HepG2 (cell line): ENCODE results near the gene PRR15L. TPM values are rescaled to one million over a fixed set of nuclear protein-coding genes. Genes with fewer than 3 reads are reported as not detected.

Experiments used
- ATAC-seq: fragments of 200-7000 bp; cut with Tn5 transposase; 3 replicates; pipeline ENCODE4 v1.9.1; 2020; ENCODE audit warnings: mild to moderate bottlenecking, moderate library complexity
- BruUV-seq: library from RNA; stranded (reverse); fragments of 400-500 nt; replicated peaks from 2 replicates; lab custom pipeline; 2021; lab: Mats Ljungman, UMichigan
- CTCF ChIA-PET: fragments of 300-600 bp; formaldehyde crosslinking; extraction: SDS; loops from one replicate; lab custom pipeline; 2021; ENCODE audit warnings: low total read pairs, inconsistent platforms, low intra/inter-chr PET ratio; lab: Yijun Ruan, JAX
- POLR2A ChIA-PET: fragments of 350-600 bp; sonication (Branson Sonifier 250); formaldehyde crosslinking; loops from one replicate; lab custom pipeline; 2020; ENCODE audit warnings: antibody characterized with exemption, inconsistent platforms; lab: Yijun Ruan, JAX
- DNase-seq: peaks from one replicate; pipeline ENCODE4 v3.0.0-alpha.2; 2015; ENCODE audit warnings: low spot score
- FAIRE-seq: peaks from 3 replicates; lab custom pipeline; 2011; peaks lifted over from hg19 to GRCh38; lab: Jason Lieb, UNC
- H2AFZ ChIP-seq: one replicate; pipeline ENCODE4 v1.6.1; 2011; ENCODE audit warnings: low read length, inconsistent platforms
- H3K27ac ChIP-seq: fragments of 300-600 bp; 3 replicates; pipeline ENCODE4 v1.8.0; 2011; ENCODE audit warnings: mixed run types, mild to moderate bottlenecking, mixed read lengths, low read length, inconsistent platforms; ENCODE audit not compliant: insufficient read depth; ENCODE audit errors: extremely low read length
- H3K27me3 ChIP-seq, 2 experiments: fragments of 200-600 bp in 1 of 2; 2 replicates in 1 of 2; 3 replicates in 1 of 2; pipeline versions ENCODE4 v1.6.0 to v1.8.0; 2011; ENCODE audit warnings: low read length in 2 of 2, mild to moderate bottlenecking in 2 of 2, moderate library complexity in 2 of 2, inconsistent platforms in 1 of 2; ENCODE audit not compliant: insufficient read depth in 2 of 2, control insufficient read depth in 1 of 2
- H3K36me3 ChIP-seq, 2 experiments: fragments of 200-600 bp in 1 of 2; replicated peaks in 1 of 2; 2 replicates in 1 of 2; 3 replicates in 1 of 2; pipeline versions ENCODE4 v1.5.1 to v1.8.0; 2011; ENCODE audit warnings: low read length in 2 of 2, inconsistent platforms in 1 of 2; ENCODE audit not compliant: insufficient read depth in 2 of 2, control insufficient read depth in 1 of 2
- H3K4me1 ChIP-seq: 2 replicates; pipeline ENCODE4 v1.5.1; 2012; ENCODE audit warnings: low read length, inconsistent platforms; ENCODE audit not compliant: insufficient read depth
- H3K4me2 ChIP-seq: 2 replicates; pipeline ENCODE4 v1.6.0; 2011; ENCODE audit warnings: low read depth, low read length, inconsistent platforms
- H3K4me3 ChIP-seq, 3 experiments: fragments of 200-600 bp in 1 of 3; sonication (generic), shearing (Covaris generic) in 1 of 3; replicated peaks in 1 of 3; 2 replicates each; pipeline ENCODE4 v1.5.1; 2011 to 2016; ENCODE audit warnings: low read length in 3 of 3, inconsistent platforms in 2 of 3, low read depth in 2 of 3, mild to moderate bottlenecking in 2 of 3, control low read depth in 1 of 3, mixed read lengths in 1 of 3; ENCODE audit not compliant: insufficient read depth in 1 of 3
- H3K79me2 ChIP-seq: one replicate; pipeline ENCODE4 v1.6.1; 2011; ENCODE audit warnings: low read length, inconsistent platforms; ENCODE audit not compliant: insufficient read depth
- H3K9ac ChIP-seq: 2 replicates; pipeline ENCODE4 v1.6.0; 2011; ENCODE audit warnings: mild to moderate bottlenecking, low read depth, low read length, inconsistent platforms; ENCODE audit not compliant: insufficient read depth
- H3K9me3 ChIP-seq: 2 replicates; pipeline ENCODE4 v1.5.1; 2012; ENCODE audit warnings: mild to moderate bottlenecking, low read length
- H4K20me1 ChIP-seq: 2 replicates; pipeline ENCODE4 v1.6.0; 2011; ENCODE audit warnings: inconsistent platforms, mild to moderate bottlenecking, low read length, moderate library complexity; ENCODE audit not compliant: insufficient read depth
- BCL3 ChIP-seq: sonication (generic); formaldehyde crosslinking; IDR thresholded peaks from 2 replicates; pipeline ENCODE4 v1.5.1; 2020; ENCODE audit warnings: mild to moderate bottlenecking, missing genetic modification reagents, moderate library complexity
- MYPOP ChIP-seq: sonication (generic); formaldehyde crosslinking; IDR thresholded peaks from 2 replicates; pipeline ENCODE4 v1.8.1; 2023; ENCODE audit warnings: mild to moderate bottlenecking, moderate library complexity, missing genetic modification reagents
- TCF7L2 ChIP-seq: IDR thresholded peaks from 2 replicates; pipeline ENCODE4 v1.6.1; 2011; ENCODE audit warnings: mild to moderate bottlenecking, low read depth, low read length, moderate library complexity
- ZNF121 ChIP-seq: sonication (generic); formaldehyde crosslinking; IDR thresholded peaks from 2 replicates; pipeline ENCODE4 v1.5.0; 2020; ENCODE audit warnings: mild to moderate bottlenecking, missing genetic modification reagents
- ZNF546 ChIP-seq: sonication (generic); formaldehyde crosslinking; conservative IDR thresholded peaks from 2 replicates; pipeline ENCODE4 v1.8.1; 2023; ENCODE audit warnings: mild to moderate bottlenecking, missing genetic modification reagents
- ZNF556 ChIP-seq: sonication (generic); formaldehyde crosslinking; IDR thresholded peaks from 2 replicates; pipeline ENCODE4 v1.4.0; 2020; ENCODE audit warnings: mild to moderate bottlenecking, missing genetic modification reagents, borderline replicate concordance
- WGBS: methylation state at CpG from one replicate; pipeline ENCODE4 v1.1.6; 2017; ENCODE audit warnings: low lambda C conversion rate; 5-methylcytosine and 5-hydroxymethylcytosine counted together
- in situ Hi-C: cut with HindIII; loops from 2 replicates; pipeline ENCODE4 v1.10.0; 2017; ENCODE audit warnings: low pct_unique_long_range_greater_than_20kb; ENCODE audit not compliant: extremely low pct_ligation_motif_present
- intact Hi-C: fragments of 100-400 bp; cut with micrococcal nuclease; formaldehyde crosslinking; loops from one replicate; pipeline ENCODE4 v1.10.0; 2022; ENCODE audit not compliant: unreplicated experiment
- polyA plus RNA-seq, 8 experiments: library from polyadenylated mRNA; depleted of rRNA in 3 of 8; stranded (reverse) in 7 of 8; unstranded in 1 of 8; fragments of >200 nt; fragmentation: Illumina TruSeq in 4 of 8; extraction: Trizol in 4 of 8; gene quantifications; 2 replicates each; pipeline versions ENCODE4 v1.2.1 to v1.2.3, GENCODE V29; 2011 to 2016; ENCODE audit warnings: low read depth in 4 of 8, missing spikeins in 1 of 8, mixed read lengths in 1 of 8; ENCODE audit not compliant: insufficient read depth in 1 of 8
- total RNA-seq, 5 experiments: library from RNA; depleted of rRNA; stranded (reverse); fragments of >200 nt; fragmentation: Illumina TruSeq; extraction: Trizol; gene quantifications; 2 replicates each; pipeline ENCODE4 v1.2.3, GENCODE V29; 2016; ENCODE audit warnings: low read depth in 1 of 5
- TF ChIP-seq, protein P1 (sequence below): sonication (generic); formaldehyde crosslinking; IDR thresholded peaks from one replicate; pipeline ENCODE4 v1.5.1; 2020; ENCODE audit warnings: mild to moderate bottlenecking, missing genetic modification reagents; ENCODE audit errors: not compliant biosample characterization

PRR15L gene
- total and polyA plus RNA-seq, 2 of the 13 experiments (the other 11 are each of a cell fraction or from before 2014, with no cell fraction given): 0.44 to 2.0 TPM

DNA sequence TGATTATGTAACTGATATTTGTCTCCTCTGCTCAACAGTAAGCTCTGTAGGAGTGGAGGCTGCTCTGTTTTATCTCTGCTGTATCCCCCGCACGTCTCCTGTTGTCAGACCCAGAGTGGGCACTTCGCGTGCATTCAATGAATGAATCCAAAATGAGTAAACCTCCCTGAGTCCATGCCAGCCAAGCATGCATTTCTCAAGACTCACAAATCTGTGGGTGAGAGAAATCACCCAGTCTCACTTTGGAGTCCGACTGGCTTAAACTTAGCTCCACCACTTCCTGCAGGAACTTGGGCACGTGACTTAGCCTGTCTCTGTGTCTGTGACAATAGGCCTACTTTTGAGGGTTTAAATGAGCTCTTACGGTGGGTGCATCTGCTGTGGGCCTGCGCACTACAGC is 12.6 kb downstream of the PRR15L start:
- Histone ChIP-seq H3K9me3 (no peaks in the 10 kb centered on the region), H3K27me3 (no peaks in the 10 kb centered on the region), H4K20me1 (no peaks in the 10 kb centered on the region), H3K4me3 (no peak overlapping the region), H2AFZ (no peak overlapping the region), H3K79me2 (peaks cover 20% of the 10 kb centered on the region), H3K4me1 (peaks cover 92% of the 10 kb centered on the region), H3K27ac (peak overlapping the region; percentile 55), H3K36me3 (peaks cover 6 to 42% of the 10 kb centered on the region in 2 experiments), H3K4me2 (no peak overlapping the region), H3K9ac (no peak overlapping the region)
- whole genome bisulfite sequencing: 96% methylated on average over 8 of the region's 8 CpGs
- no TSS peak for BruUV-seq
- ATAC-seq (no peak), FAIRE-seq (no peak), DNase-seq (no peak)
- TF ChIP-seq MYPOP (CRISPR knock-in tag) (no peak), TCF7L2 (no peak), ZNF546 (CRISPR knock-in tag) (no peak)
- in situ Hi-C loops: no loop called here
- intact Hi-C loops: no loop called here
- POLR2A ChIA-PET: no interaction called here
- CTCF ChIA-PET: no interaction called here

DNA sequence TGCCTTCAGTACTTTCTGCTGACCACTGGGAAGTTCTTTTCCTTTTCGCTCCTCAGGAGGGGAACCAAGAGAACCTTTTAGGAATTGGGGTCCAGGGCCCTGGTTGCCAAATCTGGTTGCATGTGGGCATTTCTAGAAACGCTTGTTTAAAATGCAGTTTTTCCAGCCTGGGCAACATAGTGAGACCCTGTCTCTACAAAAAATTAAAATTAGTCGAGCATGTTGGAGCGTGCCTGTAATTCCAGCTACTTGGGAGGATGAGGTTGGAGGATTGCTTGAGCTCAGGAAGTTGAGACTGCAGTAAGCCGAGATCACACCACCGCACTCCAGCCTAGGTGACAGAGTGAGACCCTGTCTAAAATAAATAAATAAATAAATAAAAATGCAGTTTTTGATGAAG is 15.1 kb downstream of the PRR15L start:
- ChIA-PET CTCF (no interaction called here), POLR2A (interaction anchor here (1.6 to 3.0 kb wide), 13 partner anchors 8 to 111 kb away, joined by 4 to 67 read pairs (median 16); partner anchors contain the start of genes CDK5RAP3, LRRC46, MRPL10 and NFE2L1)
- peaks cover 6 to 35% of the 10 kb centered on the region in 2 experiments for H3K36me3 ChIP-seq
- H3K27ac ChIP-seq: peak overlapping the region; percentile 95
- peak overlapping the region; percentile 75 to 87 (median 76) for H3K4me3 ChIP-seq
- H2AFZ ChIP-seq: no peak overlapping the region
- no peaks in the 10 kb centered on the region for H4K20me1 ChIP-seq
- in situ Hi-C loops (no loop called here), intact Hi-C loops (no loop called here)
- H3K9ac ChIP-seq: peak overlapping the region; percentile 90
- ATAC-seq: no peak
- no peak for DNase-seq
- peak overlapping the region; percentile 97 for H3K4me2 ChIP-seq
- no peaks in the 10 kb centered on the region for H3K27me3 ChIP-seq
- BruUV-seq: no TSS peak
- FAIRE-seq: no peak
- 54% methylated on average over 6 of the region's 6 CpGs for WGBS
- peaks cover 20% of the 10 kb centered on the region for H3K79me2 ChIP-seq
- H3K4me1 ChIP-seq: peaks cover 87% of the 10 kb centered on the region
- H3K9me3 ChIP-seq: no peaks in the 10 kb centered on the region
- TF ChIP-seq ZNF121 (CRISPR knock-in tag) (peak; percentile 80), BCL3 (no peak), ZNF556 (CRISPR knock-in tag) (0 out of 2 replicates have a peak, but pooled peaks have one; percentile 4)
- TF ChIP-seq, protein P1, sequence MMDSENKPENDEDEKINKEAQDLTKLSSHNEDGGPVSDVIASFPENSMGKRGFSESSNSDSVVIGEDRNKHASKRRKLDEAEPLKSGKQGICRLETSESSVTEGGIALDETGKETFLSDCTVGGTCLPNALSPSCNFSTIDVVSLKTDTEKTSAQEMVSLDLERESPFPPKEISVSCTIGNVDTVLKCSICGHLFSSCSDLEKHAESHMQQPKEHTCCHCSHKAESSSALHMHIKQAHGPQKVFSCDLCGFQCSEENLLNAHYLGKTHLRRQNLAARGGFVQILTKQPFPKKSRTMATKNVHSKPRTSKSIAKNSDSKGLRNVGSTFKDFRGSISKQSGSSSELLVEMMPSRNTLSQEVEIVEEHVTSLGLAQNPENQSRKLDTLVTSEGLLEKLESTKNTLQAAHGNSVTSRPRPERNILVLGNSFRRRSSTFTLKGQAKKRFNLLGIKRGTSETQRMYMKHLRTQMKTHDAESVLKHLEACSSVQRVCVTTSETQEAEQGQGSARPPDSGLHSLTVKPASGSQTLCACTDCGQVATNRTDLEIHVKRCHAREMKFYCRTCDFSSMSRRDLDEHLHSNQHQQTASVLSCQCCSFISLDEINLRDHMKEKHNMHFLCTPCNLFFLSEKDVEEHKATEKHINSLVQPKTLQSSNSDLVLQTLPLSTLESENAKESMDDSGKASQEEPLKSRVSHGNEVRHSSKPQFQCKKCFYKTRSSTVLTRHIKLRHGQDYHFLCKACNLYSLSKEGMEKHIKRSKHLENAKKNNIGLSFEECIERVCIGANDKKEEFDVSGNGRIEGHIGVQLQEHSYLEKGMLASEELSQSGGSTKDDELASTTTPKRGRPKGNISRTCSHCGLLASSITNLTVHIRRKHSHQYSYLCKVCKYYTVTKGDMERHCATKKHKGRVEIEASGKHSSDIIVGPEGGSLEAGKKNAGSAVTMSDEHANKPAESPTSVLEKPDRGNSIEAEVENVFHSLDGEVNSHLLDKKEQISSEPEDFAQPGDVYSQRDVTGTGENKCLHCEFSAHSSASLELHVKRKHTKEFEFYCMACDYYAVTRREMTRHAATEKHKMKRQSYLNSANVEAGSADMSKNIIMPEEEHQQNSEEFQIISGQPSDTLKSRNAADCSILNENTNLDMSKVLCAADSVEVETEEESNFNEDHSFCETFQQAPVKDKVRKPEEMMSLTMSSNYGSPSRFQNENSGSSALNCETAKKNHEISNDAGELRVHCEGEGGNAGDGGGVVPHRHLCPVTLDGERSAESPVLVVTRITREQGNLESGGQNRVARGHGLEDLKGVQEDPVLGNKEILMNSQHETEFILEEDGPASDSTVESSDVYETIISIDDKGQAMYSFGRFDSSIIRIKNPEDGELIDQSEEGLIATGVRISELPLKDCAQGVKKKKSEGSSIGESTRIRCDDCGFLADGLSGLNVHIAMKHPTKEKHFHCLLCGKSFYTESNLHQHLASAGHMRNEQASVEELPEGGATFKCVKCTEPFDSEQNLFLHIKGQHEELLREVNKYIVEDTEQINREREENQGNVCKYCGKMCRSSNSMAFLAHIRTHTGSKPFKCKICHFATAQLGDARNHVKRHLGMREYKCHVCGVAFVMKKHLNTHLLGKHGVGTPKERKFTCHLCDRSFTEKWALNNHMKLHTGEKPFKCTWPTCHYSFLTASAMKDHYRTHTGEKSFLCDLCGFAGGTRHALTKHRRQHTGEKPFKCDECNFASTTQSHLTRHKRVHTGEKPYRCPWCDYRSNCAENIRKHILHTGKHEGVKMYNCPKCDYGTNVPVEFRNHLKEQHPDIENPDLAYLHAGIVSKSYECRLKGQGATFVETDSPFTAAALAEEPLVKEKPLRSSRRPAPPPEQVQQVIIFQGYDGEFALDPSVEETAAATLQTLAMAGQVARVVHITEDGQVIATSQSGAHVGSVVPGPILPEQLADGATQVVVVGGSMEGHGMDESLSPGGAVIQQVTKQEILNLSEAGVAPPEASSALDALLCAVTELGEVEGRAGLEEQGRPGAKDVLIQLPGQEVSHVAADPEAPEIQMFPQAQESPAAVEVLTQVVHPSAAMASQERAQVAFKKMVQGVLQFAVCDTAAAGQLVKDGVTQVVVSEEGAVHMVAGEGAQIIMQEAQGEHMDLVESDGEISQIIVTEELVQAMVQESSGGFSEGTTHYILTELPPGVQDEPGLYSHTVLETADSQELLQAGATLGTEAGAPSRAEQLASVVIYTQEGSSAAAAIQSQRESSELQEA (CRISPR knock-in tag): no peak
